GM21526 (cell line): ENCODE results near the gene OR4M1.
"Not testable (repeated sequence)": the region's sequence is repeated elsewhere in the genome, so short reads cannot be mapped to it uniquely, and the experiment has no call there.

Experiments
- ATAC-seq: cut with Tn5 transposase; IDR thresholded peaks from one replicate; pipeline ENCODE4 v1.9.1; 2021; ENCODE audit warnings: moderate library complexity; ENCODE audit not compliant: unreplicated experiment, low FRiP score

The OR4M1 gene, protein sequence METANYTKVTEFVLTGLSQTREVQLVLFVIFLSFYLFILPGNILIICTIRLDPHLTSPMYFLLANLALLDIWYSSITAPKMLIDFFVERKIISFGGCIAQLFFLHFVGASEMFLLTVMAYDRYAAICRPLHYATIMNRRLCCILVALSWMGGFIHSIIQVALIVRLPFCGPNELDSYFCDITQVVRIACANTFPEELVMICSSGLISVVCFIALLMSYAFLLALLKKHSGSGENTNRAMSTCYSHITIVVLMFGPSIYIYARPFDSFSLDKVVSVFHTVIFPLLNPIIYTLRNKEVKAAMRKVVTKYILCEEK

GRCh38 chr14:19773204-19773603, at the start of gene OR4M1:
TSS of gene OR4M1 (plus strand) at chr14:19773504. CDS start at chr14:19780323, 6,819 bp downstream.
- not testable (repeated sequence) for ATAC-seq

GRCh38 chr14:19729359-19729758, 43.9 kb upstream of the OR4M1 start:
- no peak for ATAC-seq

GRCh38 chr14:19729763-19730162, 43.5 kb upstream of the OR4M1 start:
- no peak for ATAC-seq

- ATAC-seq: not testable (repeated sequence)
Measured at GRCh38 chr14:19733893-19734292, 39.4 kb upstream of the OR4M1 start.

DNA sequence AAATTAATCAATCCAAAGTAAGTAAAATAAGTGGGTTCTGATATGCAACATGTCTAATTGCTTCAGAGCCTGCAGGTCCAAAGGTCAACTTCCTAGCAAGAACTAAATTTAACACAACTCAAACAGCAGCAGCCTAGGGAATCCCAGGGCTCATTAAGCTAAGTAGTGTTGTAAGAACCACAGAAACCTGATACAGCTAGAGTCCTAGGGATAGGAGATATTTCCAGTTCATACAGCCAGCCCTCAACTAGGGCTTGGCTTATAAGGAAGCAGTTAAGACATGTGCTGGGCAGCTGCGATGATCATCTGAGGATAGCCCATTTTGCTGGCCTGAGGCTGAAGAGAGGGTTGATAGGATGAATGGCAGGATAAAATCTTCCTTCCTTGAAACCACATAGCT, 30.0 kb upstream of the OR4M1 start, which contains the start of gene OR4Q3:
Gene OR4Q3, plus strand, starts transcription at position 316 of the 400 bp plus-strand sequence.
- no peak for ATAC-seq

DNA sequence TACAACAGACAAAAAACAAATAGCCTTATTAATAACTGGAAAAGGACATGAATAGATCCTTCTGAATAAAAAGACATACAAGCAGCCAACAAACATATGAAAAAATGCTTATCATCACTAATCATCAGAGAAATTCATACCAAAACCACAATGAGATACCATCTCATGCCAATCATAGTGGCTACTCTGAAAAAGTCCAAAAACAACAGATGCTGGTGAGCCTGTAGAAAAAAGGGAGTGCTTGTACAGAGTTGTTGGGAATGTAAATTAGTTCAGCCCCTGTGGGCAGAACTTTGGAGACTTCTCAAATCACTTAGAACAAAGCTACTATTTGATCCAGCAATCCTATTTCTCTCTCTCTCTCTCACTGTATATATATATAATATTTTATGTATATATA, 21.0 kb upstream of the OR4M1 start:
- ATAC-seq: not testable (repeated sequence)

DNA sequence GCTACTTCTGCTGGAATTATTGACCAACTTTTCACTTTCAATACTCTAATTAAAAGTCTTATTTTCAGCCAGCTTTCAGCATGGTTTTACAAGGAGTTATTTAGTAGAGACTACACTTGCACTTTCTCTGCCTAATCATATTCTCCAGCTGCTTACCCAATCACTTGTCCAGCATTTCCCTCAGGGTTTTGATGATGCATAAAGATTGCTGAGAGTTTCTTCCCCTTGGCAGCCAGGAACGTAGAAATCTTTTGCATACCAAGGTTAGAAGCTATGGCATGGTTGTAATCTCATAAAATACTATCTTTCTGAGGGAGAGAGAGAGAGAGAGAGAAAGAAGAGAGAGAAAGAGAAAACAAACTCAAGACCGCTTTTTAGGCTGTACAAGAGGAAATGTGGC, 19.1 kb upstream of the OR4M1 start:
- no peak for ATAC-seq

DNA sequence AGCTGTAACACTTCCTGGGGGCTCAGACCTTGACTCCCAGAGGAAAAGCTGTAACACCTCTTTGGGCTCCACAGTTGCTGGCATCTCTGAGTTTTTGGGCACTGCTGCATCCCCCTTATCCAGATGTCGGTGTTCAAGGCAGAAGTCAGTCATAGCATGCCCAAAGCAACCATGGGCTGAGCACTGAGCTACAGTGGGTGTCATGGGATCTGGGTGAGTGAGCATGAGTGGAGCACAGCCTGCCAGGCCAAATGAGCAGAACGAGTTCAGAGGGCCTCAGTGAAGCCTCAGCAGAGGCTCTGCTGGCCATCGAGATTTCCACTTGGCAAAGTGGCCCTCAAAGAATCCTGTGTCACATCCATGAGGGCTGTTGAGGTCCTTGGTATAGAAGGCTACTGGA, 1.8 kb upstream of the OR4M1 start:
- not testable (repeated sequence) for ATAC-seq

DNA sequence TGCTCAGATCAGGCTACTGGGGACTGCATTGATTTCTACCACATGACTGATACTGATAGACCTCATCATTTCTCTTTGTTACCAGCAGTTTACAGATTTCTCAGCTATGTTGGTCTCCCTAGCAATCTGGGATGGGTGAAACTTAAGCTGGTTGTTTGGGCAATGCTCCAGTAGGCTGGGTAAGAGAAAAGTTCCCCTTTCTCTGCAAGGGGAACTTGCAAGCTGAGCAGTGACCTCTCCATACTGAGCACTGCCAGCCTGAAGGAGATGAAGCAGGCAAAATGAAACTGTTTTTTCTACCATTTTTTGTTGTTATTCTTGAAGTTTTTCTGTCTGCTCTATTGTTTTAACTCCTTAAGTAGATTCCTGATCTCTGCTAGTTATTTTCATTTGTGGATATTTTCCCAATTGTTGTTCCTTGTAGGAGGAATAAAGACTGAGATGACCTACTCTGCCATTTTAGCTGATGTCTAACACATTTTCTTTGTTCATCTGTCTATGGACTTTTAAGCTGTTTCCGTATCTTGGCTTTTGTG, 1.3 kb upstream of the OR4M1 start:
- no peak for ATAC-seq

DNA sequence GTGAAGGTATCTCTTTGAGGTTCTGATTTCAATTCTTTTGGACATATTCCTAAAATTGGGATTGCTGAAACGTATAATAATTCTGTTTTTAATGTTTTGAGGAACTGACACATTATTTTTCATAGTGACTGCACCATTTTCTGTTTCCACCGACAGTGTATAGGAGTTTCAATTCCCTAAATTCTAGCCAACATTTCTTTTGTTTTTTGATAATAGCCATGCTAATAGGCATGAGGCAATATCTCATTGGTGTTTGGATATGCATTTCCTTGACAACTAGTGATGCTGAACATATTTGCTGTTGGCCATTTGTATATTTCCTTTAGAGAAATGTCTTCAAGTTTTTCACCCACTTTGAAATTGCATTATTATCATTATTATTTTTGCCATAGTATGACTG, 850 bp upstream of the OR4M1 start:
- ATAC-seq: peak; percentile 71

- no peak for ATAC-seq
Measured at GRCh38 chr14:19775587-19775986, 2.3 kb downstream of the OR4M1 start.

DNA sequence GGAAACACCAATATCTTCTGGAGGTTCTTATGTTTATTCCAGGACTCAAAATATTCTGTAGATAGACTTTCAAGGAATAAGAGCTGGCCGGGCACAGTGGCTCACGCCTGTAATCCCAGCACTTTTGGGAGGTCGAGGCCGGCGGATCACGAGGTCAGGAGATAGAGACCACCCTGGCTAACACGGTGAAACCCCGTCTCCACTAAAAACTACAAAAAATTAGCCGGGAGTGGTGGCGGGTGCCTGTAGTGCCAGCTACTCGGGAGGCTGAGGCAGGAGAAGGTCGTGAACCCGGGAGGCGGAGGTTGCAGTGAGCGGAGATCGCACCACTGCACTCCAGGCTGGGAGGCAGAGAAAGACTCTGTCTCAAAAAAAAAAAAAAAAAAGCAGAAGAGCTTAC, 12.5 kb downstream of the OR4M1 start:
- ATAC-seq: not testable (repeated sequence)

GRCh38 chr14:19787318-19787717, 14.0 kb downstream of the OR4M1 start:
- not testable (repeated sequence) for ATAC-seq

DNA sequence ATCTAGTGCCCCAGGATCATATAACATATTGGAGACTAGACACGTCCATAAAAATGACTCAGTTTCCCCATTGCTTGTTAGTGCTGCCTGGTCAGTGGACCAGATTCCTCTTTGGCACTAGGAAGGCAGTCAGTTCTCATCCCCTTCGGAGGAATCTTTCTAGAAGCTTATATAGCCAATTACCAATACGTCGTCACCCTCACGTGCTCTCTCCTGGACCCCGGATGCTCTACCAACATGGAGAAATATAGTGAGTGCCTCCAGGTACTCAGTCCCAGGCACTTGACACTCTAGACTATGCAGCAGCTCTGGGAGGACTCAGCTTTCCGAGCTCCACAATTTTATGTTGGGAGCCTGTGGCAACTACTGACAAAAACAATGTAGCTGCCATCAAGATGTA, 14.8 kb downstream of the OR4M1 start:
- ATAC-seq: not testable (repeated sequence)

- not testable (repeated sequence) for ATAC-seq
Measured at GRCh38 chr14:19796520-19797108, 23.3 kb downstream of the OR4M1 start.

DNA sequence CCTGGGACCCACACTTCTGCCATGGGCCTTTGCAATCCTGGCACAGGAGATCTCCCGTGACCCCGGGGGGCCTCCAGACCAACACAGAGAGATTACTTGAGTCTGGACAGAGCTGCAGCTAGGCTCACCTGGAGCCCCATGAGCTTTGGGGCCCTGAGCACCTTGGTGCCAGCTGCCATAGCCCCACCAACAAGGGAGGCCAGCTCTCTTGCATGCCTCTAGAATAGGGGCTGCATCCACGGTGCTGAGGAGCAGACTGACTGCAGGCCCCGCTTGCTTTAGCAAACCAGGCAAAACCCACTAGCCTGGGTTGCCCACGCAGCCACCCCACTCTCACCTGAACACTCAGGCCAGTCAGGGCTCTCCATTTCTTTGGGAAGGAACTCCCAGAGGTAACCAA, 26.6 kb downstream of the OR4M1 start:
- no peak for ATAC-seq

GRCh38 chr14:19800282-19801117, 27.2 kb downstream of the OR4M1 start:
- ATAC-seq: no peak

- no peak for ATAC-seq
Measured at GRCh38 chr14:19801118-19801464, 27.8 kb downstream of the OR4M1 start.

DNA sequence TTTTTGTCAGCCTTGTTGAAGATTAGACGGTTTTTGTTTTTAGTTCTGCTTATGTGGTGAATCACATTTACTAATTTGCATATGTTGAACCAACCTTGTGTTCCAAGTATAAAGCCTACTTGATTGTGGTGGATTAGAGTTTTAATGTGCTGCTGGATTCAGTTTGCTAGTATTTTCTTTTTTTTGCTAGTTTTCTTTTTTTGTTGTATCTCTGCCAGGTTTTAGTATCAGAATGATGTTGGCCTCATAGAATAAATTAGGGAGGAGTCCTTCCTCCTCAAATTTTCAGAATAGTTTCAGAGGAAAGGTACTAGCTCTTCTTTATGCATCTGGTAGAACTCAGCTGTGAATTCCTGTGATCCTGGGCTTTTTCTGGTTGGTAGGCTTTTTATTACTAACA, 30.2 kb downstream of the OR4M1 start, which contains the start of gene OR4N2:
Gene OR4N2, plus strand, starts transcription at position 301 of the 400 bp plus-strand sequence. CDS start 23,679 bp downstream, outside the sequence.
- not testable (repeated sequence) for ATAC-seq

GRCh38 chr14:19813171-19813920, 40.0 kb downstream of the OR4M1 start:
- ATAC-seq: not testable (repeated sequence)
